ENCODE measurements around the gene CYTH4.

- TF ChIP-seq CTCF (IDR thresholded peaks at IDR 0.05 in 2 of 3, conservative IDR thresholded peaks at IDR 0.05 in 1 of 3; ENCODE audit: borderline replicate concordance in 1 of 3, insufficient read depth in 1 of 3, low read depth in 2 of 3, low read length in 2 of 3) (peak in 2 of 3 experiments; percentile 43 to 50; a peak in 4 of 6 replicates), EGR1 (IDR thresholded peaks at IDR 0.05; ENCODE audit: low read depth) (no peak)
Measured at GRCh38 chr22:37331856-37332536, 49.7 kb downstream of the CYTH4 start.

Data from HCT116 (cell line).